ENCODE results near the gene PEX19.

Gene PEX19

DNA sequence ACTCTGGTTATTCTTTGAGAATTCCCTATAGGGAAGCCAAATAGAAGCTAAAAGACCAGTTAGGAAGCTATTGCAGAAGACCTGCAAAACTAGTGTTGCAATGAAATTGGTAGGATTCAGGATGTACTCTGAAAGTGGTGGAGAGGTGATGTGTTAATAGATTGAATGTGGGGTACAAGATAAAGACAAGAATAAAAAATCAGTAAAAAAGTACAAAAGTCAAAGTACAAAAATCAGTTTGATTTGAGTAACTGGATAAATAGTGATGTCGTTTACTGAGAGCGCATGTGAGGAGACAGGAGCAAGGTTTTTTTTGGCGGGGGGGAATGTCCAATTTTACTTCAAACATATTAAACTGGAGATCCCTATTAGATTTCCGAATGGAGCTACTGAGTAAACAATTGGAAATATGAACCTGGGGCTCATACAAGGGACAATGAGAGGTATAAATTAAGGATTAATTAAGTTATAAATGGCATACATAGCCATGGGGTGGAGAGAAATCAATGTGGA is 20.1 kb downstream of the PEX19 start:
- H3K36me3 Mint-ChIP-seq (ENCODE audit: insufficient read depth) = peaks cover 23% of the 10 kb centered on the region

DNA sequence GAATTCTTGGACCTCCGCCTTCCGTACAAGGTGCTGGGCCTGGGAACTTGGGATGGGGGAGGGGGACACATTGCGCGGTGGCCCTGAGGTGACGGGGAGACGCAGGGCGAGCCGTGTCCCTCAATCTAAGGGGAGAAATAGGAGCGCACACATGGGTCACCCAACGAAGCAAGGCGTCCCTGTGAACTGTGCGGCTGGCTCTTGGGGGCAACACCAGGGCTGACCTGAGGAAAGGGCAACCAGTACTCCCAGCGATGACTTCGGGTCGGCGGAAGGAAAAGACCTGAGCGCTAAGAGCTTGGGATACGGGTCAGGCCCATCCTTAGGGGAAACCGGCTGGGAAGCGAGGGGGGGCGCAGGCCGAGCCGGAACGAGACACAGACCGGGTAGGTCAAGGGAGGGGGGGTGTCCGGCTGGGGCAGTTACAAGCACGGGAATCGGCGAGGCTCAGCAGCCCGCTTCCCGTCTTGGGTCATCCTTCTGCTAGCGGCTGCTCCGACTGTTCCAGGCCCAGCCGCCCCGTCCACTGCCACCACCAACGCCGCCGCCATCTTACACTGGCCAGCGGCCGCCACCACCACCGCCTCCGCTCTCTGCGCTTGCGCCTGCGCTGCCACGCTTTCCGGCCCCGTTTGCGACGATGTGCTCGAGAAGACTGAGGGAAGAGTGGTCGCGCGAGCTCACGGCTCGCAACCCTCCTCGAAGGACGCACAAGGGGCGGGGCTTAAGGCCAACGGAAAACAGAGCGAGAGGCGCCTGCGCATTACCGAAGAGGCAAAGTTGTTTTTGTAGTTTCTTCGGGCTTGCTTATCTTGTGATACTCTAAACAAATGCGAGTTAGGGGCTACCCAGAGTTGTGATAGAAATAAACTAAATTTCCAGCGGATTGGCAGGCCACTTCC is 22.8 kb downstream of the PEX19 start, which contains the start of gene DCAF8:
Gene DCAF8 (minus strand): TSS at position 657 of the 902 bp plus-strand sequence. CDS start 18,541 bp downstream, outside the sequence.
- Mint-ChIP-seq H3K27ac (ENCODE audit: low read depth) (peak within 1 kb of the TSS; percentile 99), H3K4me3 (peak within 1 kb of the TSS; percentile 99), H3K27me3 (no peaks in the 10 kb centered on the region), H3K4me1 (peaks cover 51% of the 10 kb centered on the region), H3K36me3 (ENCODE audit: insufficient read depth) (peaks cover 30% of the 10 kb centered on the region), H3K9me3 (no peaks in the 10 kb centered on the region)
- DNase-seq (ENCODE audit: low spot score in 2 of 2) (peak; percentile 96 to 97), ATAC-seq (replicated peaks; ENCODE audit: extremely low read depth, poor library complexity, severe bottlenecking) (peak; percentile 87)

More for the DNA sequence above, 20.1 kb downstream of the PEX19 start:
- Mint-ChIP-seq H3K4me1 (peaks cover 28% of the 10 kb centered on the region), H3K27me3 (no peaks in the 10 kb centered on the region), H3K4me3 (no peak overlapping the region), H3K9me3 (no peaks in the 10 kb centered on the region), H3K27ac (ENCODE audit: low read depth) (no peak overlapping the region)
- no peak for DNase-seq (ENCODE audit: low spot score in 2 of 2)
- ATAC-seq (replicated peaks; ENCODE audit: extremely low read depth, poor library complexity, severe bottlenecking) = no peak

DNA sequence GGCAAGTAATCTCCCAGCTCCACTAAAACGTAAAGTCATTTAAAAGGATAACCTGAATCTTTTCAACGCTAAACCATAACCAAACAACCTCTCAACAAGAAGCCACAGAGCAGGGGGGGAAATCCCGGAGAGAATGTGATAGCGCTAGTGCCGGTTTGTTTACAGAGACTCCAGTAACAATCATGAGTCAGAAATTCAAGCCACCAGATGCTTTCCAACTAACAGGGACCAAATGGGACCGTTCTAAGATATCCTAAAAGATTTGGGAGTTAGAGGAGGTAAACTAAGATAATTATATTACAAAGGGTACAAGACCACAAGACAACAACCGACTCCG is 23.4 kb downstream of the PEX19 start:
- DNase-seq (ENCODE audit: low spot score in 2 of 2) (peak; percentile 45 to 76), ATAC-seq (replicated peaks; ENCODE audit: extremely low read depth, poor library complexity, severe bottlenecking) (peak; percentile 69)
- Mint-ChIP-seq H3K4me1 (peaks cover 51% of the 10 kb centered on the region), H3K27ac (ENCODE audit: low read depth) (peak overlapping the region; percentile 99), H3K27me3 (no peaks in the 10 kb centered on the region), H3K36me3 (ENCODE audit: insufficient read depth) (peaks cover 30% of the 10 kb centered on the region), H3K4me3 (peak overlapping the region; percentile 99), H3K9me3 (no peaks in the 10 kb centered on the region)

DNA sequence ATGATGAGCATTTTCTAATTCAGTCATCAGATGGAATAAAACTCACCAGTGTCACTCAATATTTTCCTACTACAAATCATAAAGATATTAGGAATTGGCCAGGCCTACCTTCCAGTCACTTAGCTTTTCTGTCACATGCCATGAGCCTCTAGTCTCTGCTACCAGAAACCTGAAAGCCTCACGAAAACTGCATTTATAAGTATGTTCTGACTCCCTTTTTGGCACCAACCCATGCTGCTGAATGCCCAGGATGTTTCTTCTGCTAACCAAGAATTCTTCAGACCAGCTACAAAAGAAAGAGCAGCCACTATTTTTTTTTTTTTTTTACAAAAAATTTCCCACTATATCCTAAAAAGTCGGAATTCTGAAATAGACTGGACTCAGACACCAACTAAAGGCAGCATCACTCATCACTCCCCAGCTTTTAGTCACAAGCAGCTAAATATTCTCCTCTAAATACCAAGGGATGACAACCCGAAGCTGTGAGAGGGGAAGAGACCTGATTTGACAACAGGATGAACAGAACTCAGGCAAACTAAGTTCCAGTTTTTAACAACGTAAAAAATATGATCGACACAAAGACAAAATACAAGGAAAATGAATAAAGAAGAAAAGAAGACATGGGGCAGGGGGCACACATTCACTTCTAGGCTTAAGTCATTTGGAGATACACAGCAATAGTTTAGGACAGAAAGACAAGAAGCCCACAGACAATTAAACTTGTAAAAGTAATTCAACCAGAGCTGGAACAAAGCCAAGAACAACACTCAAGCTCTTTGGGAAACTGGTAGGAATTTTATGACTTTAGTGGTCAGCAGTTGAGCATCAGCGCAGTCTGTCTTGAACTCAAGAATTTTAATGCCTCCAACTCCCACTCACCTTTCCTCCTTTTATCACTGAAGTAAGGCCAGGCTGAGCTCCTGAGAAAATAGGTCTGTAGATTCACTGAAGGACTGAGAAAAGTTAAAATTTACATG is 24.2 kb downstream of the PEX19 start:
- peaks cover 30% of the 10 kb centered on the region for H3K36me3 Mint-ChIP-seq (ENCODE audit: insufficient read depth)
- no peak for ATAC-seq (replicated peaks; ENCODE audit: extremely low read depth, poor library complexity, severe bottlenecking)
- peak overlapping the region; percentile 99 for H3K27ac Mint-ChIP-seq (ENCODE audit: low read depth)
- H3K4me3 Mint-ChIP-seq = peak overlapping the region; percentile 99
- no peak for DNase-seq (ENCODE audit: low spot score in 2 of 2)
- no peaks in the 10 kb centered on the region for H3K27me3 Mint-ChIP-seq
- H3K9me3 Mint-ChIP-seq = no peaks in the 10 kb centered on the region
- peaks cover 56% of the 10 kb centered on the region for H3K4me1 Mint-ChIP-seq

DNA sequence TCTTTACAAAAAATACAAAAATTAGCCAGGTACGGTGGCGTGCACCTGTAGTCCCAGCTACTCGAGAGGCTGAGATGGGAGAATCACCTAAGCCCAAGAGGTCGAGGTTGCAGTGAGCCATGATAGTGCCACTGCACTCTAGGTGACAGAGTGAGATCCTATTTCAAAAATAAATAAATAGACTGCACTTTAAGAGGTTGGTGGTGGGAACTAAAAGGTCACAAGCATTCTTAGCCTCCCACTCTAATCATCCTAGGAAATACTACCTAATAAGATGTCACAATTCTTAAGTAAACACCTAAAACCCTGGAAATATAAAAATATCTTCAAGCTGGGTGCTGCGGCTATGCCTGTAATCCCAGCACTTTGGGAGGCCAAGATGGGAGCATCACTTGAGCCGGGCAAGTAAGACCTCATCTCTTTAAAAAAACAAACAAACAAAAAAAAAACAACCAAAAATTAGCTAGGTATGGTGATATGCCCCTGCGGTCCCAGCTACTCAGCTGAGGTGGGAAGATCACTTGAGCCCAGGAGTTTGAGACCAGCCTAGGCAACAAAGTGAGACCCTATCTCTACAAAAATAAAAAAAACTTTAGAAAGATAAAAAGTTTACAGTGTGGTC is 26.6 kb downstream of the PEX19 start:
- Mint-ChIP-seq H3K36me3 (ENCODE audit: insufficient read depth) (peaks cover 33% of the 10 kb centered on the region), H3K9me3 (no peaks in the 10 kb centered on the region), H3K4me3 (peak overlapping the region; percentile 10), H3K4me1 (peaks cover 49% of the 10 kb centered on the region), H3K27me3 (no peaks in the 10 kb centered on the region), H3K27ac (ENCODE audit: low read depth) (no peak overlapping the region)
- ATAC-seq (replicated peaks; ENCODE audit: extremely low read depth, poor library complexity, severe bottlenecking) = no peak
- DNase-seq (ENCODE audit: low spot score in 2 of 2) = no peak

DNA sequence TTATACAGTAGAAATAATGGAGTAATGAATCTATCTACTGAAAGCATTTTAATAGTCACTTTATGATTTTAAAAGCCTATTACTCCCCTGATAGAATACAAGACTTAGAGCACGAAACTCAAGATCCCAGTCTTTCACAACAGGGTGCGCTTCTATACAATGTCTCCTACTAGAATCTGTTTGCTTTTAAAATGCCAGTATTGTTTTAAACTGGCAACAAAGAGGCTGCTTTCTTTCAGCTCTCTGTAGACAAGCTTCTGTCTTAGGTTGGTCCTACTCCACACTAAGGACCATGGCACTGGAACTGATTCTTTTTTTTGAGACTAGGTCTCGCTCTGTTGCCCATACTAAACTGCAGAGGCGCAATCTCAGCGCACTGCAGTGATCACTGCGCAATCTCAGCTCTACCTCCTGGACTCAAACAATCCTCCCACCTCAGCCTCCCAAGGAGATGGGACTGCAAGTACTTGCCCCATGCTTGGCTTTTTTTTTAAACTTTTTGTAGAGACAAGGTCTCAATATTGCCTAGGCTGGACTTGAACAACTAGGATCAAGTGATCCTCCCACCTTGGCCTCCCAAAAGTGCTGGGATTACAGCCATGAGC is 27.4 kb downstream of the PEX19 start:
- DNase-seq (ENCODE audit: low spot score in 2 of 2) (no peak), ATAC-seq (replicated peaks; ENCODE audit: extremely low read depth, poor library complexity, severe bottlenecking) (no peak)
- no peak overlapping the region for H3K4me3 Mint-ChIP-seq
- H3K27me3 Mint-ChIP-seq = no peaks in the 10 kb centered on the region
- H3K36me3 Mint-ChIP-seq (ENCODE audit: insufficient read depth) = peaks cover 29% of the 10 kb centered on the region
- H3K4me1 Mint-ChIP-seq = peaks cover 46% of the 10 kb centered on the region
- H3K9me3 Mint-ChIP-seq = no peaks in the 10 kb centered on the region
- no peak overlapping the region for H3K27ac Mint-ChIP-seq (ENCODE audit: low read depth)

DNA sequence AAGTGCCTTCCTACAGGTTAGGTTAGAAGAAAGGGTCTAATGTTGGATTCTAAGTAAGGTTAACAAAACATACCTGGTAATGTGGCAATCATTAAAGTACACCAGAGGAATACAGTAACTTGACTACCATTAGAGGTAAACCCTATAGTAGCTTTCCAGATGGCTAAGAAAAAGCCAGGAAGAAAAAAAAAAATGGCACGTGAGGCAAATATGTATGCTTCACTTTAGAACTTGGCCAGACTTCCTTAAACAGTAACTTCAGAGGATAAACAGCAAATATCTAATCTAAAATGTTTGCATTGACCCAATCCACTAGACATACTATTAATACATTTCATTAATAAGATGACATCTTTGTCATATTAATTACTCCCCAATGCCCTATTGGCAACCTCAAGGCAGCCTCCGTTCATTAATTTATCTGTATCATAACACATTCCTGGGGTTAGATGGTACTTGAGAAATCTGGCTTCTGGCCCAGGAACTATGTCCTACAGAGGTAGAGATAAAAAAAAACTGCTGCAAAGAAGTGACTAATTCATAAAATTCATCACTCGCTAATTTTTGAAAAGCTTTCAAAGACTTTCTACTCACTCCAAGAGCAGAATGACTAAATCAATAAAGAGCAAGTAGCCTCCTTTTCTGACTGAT is 28.4 kb downstream of the PEX19 start:
- no peaks in the 10 kb centered on the region for H3K27me3 Mint-ChIP-seq
- H3K36me3 Mint-ChIP-seq (ENCODE audit: insufficient read depth) = peaks cover 24% of the 10 kb centered on the region
- H3K4me1 Mint-ChIP-seq = peaks cover 51% of the 10 kb centered on the region
- no peak overlapping the region for H3K4me3 Mint-ChIP-seq
- H3K27ac Mint-ChIP-seq (ENCODE audit: low read depth) = no peak overlapping the region
- DNase-seq (ENCODE audit: low spot score in 2 of 2) (no peak), ATAC-seq (replicated peaks; ENCODE audit: extremely low read depth, poor library complexity, severe bottlenecking) (no peak)
- no peaks in the 10 kb centered on the region for H3K9me3 Mint-ChIP-seq

DNA sequence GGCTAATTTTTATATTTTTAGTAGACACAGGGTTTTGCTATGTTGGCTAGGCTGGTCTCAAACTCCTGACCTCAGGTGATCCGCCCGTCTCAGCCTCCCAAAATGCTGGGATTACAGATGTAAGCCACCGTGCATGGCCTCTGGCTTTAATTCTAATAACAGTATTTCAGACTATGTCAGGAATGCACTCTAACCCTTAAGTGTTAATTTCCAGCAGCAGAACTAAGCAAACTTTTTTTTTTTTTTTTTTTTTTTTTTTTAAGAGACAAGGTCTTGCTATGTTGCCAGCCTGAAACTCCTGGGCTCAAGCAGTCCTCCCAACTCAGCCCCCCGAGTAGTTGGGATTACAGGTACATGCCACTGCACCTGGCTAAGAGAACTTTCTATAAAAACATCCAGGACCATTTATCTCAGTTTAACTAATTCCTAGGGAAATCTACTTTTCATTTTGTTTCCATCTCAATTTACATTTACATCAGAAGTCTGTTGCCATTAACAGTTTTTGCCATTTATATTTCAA is 29.1 kb downstream of the PEX19 start:
- peaks cover 22% of the 10 kb centered on the region for H3K36me3 Mint-ChIP-seq (ENCODE audit: insufficient read depth)
- DNase-seq (ENCODE audit: low spot score in 2 of 2) (no peak), ATAC-seq (replicated peaks; ENCODE audit: extremely low read depth, poor library complexity, severe bottlenecking) (no peak)
- no peak overlapping the region for H3K27ac Mint-ChIP-seq (ENCODE audit: low read depth)
- no peak overlapping the region for H3K4me3 Mint-ChIP-seq
- peaks cover 45% of the 10 kb centered on the region for H3K4me1 Mint-ChIP-seq
- H3K27me3 Mint-ChIP-seq = no peaks in the 10 kb centered on the region
- H3K9me3 Mint-ChIP-seq = no peaks in the 10 kb centered on the region

DNA sequence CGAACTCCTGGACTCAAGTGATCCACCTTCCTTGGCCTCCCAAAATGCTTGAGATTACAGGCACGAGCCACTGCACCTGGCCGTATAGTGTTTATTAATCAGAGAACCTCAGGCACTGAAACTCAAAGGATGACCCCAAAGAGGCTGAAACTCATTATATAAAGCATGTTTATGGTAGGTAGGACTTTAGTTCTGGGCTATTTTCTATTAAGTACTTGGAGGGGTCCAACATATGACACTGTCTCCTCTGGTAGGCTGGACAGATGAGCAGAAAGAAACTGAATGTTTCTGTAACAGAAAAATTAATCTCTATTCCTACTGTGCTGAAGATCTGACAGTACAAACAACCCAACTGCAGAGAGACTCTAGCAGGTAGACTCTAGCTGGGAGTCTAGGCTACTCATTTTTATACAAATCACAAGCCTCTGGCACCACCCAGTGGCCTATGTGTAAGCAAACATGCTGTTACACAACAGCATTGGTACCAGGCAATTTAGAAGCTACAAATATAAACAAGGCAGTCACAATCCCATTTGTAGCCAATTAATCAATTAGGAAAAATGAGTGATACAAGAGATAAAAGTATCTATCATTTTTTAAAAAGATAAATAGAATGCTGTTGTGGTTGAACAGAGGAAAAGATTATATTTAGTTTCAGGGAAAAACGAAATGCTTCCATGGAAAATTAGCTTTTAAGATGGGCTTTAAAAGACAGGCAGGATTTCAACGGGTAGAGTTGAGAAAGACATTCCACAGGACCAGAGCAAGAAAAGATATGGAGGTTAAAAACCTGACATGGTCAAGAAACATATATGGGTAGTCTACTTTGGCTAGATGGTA is 33.0 kb downstream of the PEX19 start:
- no peaks in the 10 kb centered on the region for H3K9me3 Mint-ChIP-seq
- peak; percentile 96 for ATAC-seq (replicated peaks; ENCODE audit: extremely low read depth, poor library complexity, severe bottlenecking)
- peak overlapping the region; percentile 89 for H3K27ac Mint-ChIP-seq (ENCODE audit: low read depth)
- H3K4me1 Mint-ChIP-seq = peaks cover 15% of the 10 kb centered on the region
- no peak overlapping the region for H3K4me3 Mint-ChIP-seq
- H3K36me3 Mint-ChIP-seq (ENCODE audit: insufficient read depth) = peaks cover 13% of the 10 kb centered on the region
- DNase-seq (ENCODE audit: low spot score in 2 of 2) = peak; percentile 20 to 52
- H3K27me3 Mint-ChIP-seq = no peaks in the 10 kb centered on the region

DNA sequence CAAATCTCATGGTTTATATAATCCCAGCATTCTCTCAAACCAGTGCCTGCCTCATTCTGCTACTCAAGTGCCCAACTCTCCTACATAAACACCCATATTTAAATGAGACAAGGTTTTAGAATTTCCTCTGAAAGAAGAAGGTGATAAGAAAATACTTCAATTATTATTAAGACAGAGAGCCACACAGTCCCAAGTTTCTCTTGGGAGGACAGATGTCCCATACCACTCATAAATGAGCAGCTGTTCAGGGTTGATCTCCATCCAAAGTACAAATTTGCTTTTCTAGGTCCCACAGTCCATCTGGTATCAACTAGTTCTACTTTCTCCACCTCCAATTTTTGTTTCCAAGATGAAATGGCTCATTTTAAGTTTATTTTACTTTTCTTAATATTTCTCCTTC is 33.9 kb downstream of the PEX19 start:
- H3K4me3 Mint-ChIP-seq = no peak overlapping the region
- H3K36me3 Mint-ChIP-seq (ENCODE audit: insufficient read depth) = peaks cover 14% of the 10 kb centered on the region
- no peaks in the 10 kb centered on the region for H3K9me3 Mint-ChIP-seq
- DNase-seq (ENCODE audit: low spot score in 2 of 2) = no peak
- H3K27me3 Mint-ChIP-seq = no peaks in the 10 kb centered on the region
- H3K4me1 Mint-ChIP-seq = peaks cover 11% of the 10 kb centered on the region
- H3K27ac Mint-ChIP-seq (ENCODE audit: low read depth) = peak overlapping the region; percentile 19
- no peak for ATAC-seq (replicated peaks; ENCODE audit: extremely low read depth, poor library complexity, severe bottlenecking)

DNA sequence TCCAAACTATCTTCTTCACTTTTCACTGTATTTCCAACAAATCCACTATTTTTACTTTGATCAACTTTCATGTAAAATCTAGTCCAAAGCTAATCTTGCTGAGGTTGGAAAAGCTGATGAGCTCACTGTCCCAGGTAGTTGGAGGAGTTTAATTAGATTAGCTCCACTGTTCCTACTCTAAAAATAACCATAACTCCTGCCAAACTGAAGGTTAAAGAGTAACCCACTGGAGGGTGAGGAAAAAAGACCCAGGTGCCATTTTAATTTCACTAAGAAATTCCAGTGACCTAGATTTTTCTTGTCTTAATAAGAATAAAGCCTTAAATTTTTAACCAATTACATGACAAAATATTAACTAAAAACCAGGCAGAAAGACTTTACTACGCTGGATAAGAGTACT is 37.9 kb downstream of the PEX19 start:
- H3K4me3 Mint-ChIP-seq = no peak overlapping the region
- H3K9me3 Mint-ChIP-seq = no peaks in the 10 kb centered on the region
- DNase-seq (ENCODE audit: low spot score in 2 of 2) (no peak), ATAC-seq (replicated peaks; ENCODE audit: extremely low read depth, poor library complexity, severe bottlenecking) (no peak)
- peaks cover 6% of the 10 kb centered on the region for H3K36me3 Mint-ChIP-seq (ENCODE audit: insufficient read depth)
- H3K4me1 Mint-ChIP-seq = peaks cover 24% of the 10 kb centered on the region
- H3K27ac Mint-ChIP-seq (ENCODE audit: low read depth) = no peak overlapping the region
- no peaks in the 10 kb centered on the region for H3K27me3 Mint-ChIP-seq
